GM19438 (cell line): ENCODE results near the gene FARP2.
"Not testable (repeated sequence)": the region's sequence is repeated elsewhere in the genome, so short reads cannot be mapped to it uniquely, and the experiment has no call there.

Experiments used
- ATAC-seq: cut with Tn5 transposase; IDR thresholded peaks from one replicate; pipeline ENCODE4 v1.9.1; 2021; ENCODE audit warnings: low read depth; ENCODE audit not compliant: unreplicated experiment

FARP2 gene

DNA sequence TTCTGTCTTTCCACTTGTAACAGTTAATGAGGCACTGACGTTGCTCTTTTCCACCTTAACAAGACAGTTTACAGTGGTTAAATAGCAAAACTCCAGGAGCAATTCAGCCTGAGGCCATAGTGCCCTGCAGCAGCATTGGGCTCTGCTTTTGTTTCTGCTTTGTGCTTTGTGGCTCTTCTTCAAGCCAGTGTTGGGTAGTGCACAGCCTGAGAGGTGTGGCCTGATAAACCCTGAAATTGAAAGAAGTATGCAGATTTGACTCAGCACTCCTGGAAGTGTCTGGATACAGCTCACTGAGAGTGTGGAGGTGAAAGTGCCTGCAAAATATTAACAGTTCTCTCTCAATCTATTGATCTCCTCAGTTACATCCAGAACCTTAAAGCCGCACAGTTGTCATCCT lies 89.3 kb downstream of the FARP2 start:
- ATAC-seq, result peak; percentile 68

- ATAC-seq, result not testable (repeated sequence)
These were observed 94.0 kb downstream of the FARP2 start for GRCh38 chr2:241450092-241450491.

- no peak for ATAC-seq
These were observed 95.9 kb downstream of the FARP2 start for GRCh38 chr2:241451840-241452506.

GRCh38 chr2:241453919-241454318 lies 97.8 kb downstream of the FARP2 start:
- not testable (repeated sequence) for ATAC-seq

DNA sequence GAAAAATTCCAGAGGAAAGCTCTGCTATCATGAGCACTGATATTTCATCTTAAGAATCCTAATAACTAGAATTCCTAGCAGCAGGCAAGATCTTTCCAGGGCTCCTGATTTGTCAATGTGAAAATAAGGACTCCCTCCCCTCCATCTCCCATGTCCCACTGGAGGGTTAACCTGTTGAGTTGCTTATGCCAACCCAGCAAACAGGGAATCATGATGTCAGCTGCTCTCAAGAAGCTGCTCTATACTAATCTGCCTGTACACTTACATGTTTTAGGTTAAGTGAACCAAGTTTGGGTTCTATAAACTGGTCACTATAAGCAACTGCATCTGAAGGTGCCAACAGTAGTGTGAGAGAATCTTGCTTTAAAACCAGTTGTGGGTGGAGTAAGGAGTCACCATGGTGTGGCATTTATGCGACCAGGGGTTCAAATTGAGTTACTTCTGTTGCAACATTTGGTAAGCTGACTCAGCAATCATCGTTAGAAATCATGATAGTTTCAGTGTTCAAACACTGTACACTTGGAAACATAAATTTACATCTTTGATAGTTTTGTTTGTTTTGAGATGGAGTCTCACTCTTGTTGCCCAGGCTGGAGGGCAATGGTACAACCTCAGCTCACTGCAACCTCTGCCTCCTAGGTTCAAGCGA lies 98.9 kb downstream of the FARP2 start:
- no peak for ATAC-seq

DNA sequence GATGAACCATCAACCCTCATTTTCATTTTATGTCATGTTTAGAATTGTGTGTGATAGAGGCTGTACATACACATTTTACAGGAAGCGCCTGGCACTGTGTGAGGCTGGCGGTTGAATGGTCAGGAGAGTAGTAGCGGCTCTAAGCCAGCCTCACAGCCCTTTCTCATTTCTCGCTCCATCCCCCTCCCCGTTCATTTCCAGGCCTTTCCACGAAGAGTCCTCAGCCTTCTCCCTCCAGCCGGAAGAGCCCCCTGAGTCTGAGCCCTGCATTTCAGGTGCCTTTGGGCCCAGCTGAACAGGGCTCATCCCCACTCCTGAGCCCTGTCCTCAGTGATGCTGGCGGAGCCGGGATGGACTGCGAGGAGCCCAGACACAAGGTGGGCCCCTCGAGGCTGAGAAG lies 100.5 kb downstream of the FARP2 start:
- no peak for ATAC-seq

DNA sequence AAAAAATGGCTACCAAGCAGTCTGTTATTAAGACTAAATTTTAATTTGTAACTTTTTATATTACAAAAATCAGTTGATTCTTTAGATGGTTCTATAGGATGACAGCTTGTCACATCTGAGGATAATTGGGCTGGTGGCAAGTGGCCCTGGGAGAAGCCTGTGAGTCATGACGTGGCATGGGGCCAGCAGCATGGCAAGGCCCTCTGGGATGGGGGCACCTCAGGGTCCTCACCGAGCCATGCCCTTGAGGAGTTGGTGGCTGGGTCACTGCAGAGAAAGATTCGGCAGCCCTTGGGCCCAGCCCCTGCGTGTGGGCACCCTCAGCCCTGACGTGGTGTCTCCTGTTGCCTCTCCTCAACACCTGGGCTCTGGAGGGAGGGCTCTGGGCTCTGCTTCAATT lies 102.6 kb downstream of the FARP2 start:
- ATAC-seq, result no peak

DNA sequence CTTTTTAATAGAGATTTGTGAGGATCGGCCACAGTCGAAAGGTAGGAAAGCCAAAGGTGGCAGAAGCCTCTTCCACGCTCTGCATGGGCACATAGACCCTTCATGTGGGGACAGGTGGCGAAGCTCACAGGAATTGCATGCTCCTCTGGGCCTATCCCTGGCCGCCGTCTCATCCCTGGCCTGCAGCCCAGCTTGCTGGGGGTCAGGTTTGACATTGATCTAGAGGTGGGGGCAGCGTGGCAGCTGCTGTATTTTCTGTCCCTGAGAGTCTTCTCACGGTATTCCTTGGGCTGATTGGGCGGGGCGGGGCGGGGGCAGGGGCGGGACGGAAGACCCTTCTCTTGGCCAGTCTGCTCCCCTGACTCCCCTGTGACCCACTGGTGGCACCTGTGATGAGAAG lies 103.4 kb downstream of the FARP2 start:
- no peak for ATAC-seq

DNA sequence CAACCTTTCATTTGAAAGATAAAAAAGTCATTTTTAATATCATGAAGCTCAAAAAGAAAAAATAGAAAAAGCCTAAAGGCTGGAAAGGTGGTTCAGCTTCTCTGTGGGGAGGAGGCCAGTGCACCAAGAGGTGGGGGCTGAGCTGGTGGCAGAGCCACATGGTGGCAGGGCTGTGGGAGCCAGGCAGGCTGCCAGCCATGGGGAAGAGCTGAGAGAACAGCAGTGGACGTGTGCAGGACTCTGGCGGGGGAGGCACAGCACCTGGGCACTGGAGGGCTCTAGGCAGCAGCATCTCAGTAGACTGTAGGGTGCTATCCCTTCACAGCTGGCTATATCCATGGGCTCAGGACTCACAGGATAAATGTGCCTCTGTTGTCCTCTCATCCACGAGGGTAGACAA lies 104.5 kb downstream of the FARP2 start:
- no peak for ATAC-seq

DNA sequence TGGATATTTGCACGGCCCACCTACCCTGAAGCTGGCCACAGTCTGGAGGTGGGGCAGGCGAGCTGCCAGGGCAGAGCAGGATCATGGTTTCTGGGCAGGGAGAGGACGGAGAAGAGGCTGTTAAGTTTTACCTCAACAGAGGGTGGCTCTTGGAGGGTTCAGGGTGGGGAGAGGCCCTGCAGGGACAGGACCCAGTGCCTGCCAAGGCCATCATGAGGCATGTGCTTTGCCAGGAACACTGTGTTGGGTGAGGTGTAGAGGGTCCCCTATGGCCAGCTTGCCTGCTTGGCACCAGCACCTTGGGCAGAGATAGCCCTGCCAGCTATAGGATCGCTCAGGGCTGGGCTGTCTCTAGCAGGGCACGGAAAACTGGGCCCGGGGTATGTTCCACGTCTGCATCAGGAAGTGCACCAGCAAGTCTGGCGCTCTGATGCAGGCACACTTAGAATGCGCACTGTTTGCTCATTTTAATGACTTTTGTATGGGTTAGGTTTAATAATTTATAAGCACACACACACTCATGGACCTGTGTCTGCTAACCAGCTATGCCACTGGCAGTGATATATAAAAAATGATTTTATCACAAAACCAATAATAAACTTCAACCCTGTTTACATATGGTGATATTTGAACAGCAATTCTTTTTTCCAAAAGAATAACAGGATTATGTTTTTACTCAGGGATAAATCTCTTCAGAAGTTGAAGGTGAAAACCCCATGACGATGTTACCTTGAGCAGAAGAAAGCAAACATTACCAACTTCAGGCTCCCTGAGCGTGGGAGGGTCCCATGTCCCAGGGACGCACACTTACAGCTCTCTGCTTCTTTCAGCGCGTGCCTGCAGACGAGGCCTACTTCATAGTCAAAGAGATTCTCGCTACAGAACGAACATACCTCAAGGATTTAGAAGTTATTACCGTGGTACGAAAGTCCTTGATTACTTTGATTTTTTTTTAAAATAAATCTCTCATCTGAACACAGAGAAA lies 105.9 kb downstream of the FARP2 start:
- ATAC-seq, result no peak

DNA sequence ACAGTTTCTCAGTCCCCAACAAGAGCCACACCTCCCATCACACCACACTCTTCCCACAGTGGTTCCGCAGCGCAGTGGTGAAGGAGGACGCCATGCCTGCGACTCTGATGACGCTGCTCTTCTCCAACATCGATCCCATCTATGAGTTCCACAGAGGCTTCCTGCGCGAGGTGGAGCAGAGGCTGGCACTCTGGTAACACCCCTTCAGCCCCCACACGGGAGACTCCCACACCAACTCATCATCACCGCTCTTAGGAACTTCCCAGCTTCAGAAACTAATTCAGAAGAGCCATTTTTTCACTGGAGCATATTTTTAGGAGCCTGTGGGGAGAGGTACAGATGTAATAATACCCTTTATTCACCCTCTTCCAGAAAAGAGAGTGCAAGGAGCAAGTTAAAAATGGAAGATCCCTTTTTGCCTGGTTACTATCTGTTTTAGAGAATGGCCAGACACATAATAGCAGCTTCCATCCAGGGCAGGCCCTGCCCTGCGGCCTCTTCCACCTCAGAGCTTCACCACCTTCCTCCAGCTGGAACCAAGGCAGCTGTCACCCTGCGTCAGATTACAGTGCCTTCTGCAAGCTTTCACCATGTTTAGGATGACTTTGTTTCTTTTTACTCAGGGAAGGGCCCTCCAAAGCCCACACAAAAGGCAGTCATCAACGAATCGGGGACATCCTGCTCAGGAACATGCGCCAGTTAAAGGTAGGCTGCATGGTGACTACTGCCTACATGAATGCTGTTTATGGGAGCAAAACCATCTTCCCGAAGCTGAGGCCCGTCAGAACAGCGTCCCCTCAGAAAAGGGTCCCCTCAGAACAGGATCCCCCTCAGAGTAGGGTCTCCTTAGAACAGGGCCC lies 107.4 kb downstream of the FARP2 start:
- no peak for ATAC-seq

DNA sequence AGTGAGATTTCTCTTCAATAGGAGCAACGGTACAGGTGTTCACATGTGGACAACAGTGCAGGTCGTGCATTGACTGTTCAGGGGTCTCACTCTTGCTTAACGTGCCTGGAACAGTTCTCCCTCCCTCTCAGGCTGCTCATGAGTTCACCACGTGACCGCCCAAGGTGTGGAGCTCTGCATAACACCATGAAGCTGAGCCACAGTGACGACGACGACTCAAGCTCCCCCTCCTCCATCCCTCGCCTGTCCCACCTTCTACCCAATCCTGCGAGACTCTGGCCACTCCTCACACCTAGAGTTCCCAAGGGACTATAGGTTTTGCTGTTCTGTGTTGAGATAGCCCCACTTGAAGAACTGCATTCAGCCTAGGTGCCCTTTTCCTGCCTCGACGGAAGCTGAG lies 109.5 kb downstream of the FARP2 start:
- ATAC-seq, result no peak

GRCh38 chr2:241466230-241466629 lies 110.1 kb downstream of the FARP2 start:
- ATAC-seq, result no peak

- no peak for ATAC-seq
These were observed 111.8 kb downstream of the FARP2 start for GRCh38 chr2:241467777-241468475.

- ATAC-seq, result no peak
These were observed 112.3 kb downstream of the FARP2 start for GRCh38 chr2:241468476-241468781.

DNA sequence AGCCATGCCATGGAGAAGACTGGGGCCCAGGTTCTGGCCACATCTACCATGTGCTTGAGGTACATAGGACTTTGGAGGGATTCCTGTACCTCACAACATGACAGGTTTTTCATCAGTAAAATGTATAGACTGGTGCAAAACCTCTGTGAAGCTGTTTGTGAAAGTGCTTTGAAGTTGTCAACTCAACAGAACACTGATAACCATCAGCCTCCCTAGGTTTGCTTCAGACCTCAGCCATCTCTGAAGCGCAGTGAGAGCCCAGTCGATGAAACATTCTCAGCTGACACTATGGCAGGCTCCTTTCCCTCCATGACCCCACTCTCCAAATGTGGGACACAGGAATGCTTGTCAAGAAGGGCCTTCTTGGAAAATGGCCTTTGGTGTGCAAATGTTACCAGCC lies 113.7 kb downstream of the FARP2 start:
- ATAC-seq, result no peak

GRCh38 chr2:241473399-241473798 lies 117.3 kb downstream of the FARP2 start:
- ATAC-seq, result no peak

GRCh38 chr2:241475267-241475666 lies 119.2 kb downstream of the FARP2 start:
- ATAC-seq, result no peak

DNA sequence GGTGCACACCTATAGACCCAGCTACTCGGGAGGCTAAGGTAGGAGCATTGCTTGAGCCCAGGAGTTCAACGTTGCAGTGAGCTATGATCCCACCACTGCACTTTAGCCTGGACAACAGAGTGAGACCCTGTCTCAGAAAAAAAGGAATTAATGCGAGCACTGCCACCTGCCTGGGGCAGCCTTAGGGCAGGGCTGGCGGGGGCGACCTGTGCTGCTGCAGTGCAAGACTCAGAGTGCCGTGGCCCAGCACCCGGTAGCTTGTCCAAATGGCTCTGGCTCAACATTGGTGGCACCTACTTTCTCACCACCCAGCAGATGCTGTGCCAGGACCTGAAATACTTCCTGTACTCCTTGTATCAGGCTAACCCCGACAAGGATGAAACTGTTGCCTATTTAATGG lies 122.1 kb downstream of the FARP2 start:
- no peak for ATAC-seq
